Stimulated activated CD8-positive, alpha-beta memory T cell treated with anti-CD3 and anti-CD28 coated beads, Interleukin-2, amount 100 ng/mL, for 48 hours (primary cell): ENCODE data around the gene ODAD4.
A peak's percentile ranks its signal among the peaks of the same experiment; 100 is the strongest.

Source experiments
- DNase-seq, 2 donors: peaks; one replicate each; pipeline ENCODE4 v3.0.0-alpha.2; 2020; ENCODE audit warnings: low read depth in 2 of 2

The ODAD4 gene

GRCh38 chr17:41941168-41941567 is 10.8 kb downstream of the ODAD4 start:
- DNase-seq, result no peak

- no peak for DNase-seq
Observed at GRCh38 chr17:41942626-41943373, 12.4 kb downstream of the ODAD4 start.

- no peak for DNase-seq
Observed at GRCh38 chr17:41943492-41943891, 13.1 kb downstream of the ODAD4 start.

- no peak for DNase-seq
Observed at GRCh38 chr17:41944943-41945342, 14.5 kb downstream of the ODAD4 start.

GRCh38 chr17:41948762-41949460 is 18.5 kb downstream of the ODAD4 start:
- no peak for DNase-seq

- DNase-seq, result no peak
Observed at GRCh38 chr17:41956522-41956921, 26.1 kb downstream of the ODAD4 start.

GRCh38 chr17:41957031-41957868 is 26.8 kb downstream of the ODAD4 start:
- no peak for DNase-seq

- no peak for DNase-seq
Observed at GRCh38 chr17:41957869-41958439, 27.5 kb downstream of the ODAD4 start.

GRCh38 chr17:41959030-41959335 is 28.6 kb downstream of the ODAD4 start:
- DNase-seq, result no peak

GRCh38 chr17:41959336-41960095 is 29.1 kb downstream of the ODAD4 start:
- DNase-seq, result no peak

- DNase-seq, result no peak
Observed at GRCh38 chr17:41962111-41962510, 31.7 kb downstream of the ODAD4 start.

GRCh38 chr17:41962768-41963434 is 32.5 kb downstream of the ODAD4 start:
- peak; percentile 55 to 64 for DNase-seq

- peak; percentile 43 to 55 for DNase-seq
Observed at GRCh38 chr17:41965694-41966462, 35.5 kb downstream of the ODAD4 start.

- DNase-seq, result peak; percentile 87 to 88
Observed at GRCh38 chr17:41966463-41967140, 36.2 kb downstream of the ODAD4 start, which contains the start of gene CNP. Gene CNP, plus strand, starts transcription at chr17:41966795. Its CDS starts 90 bp downstream, at chr17:41966885.

- DNase-seq, result peak in 1 of 2 donors; percentile 16
Observed at GRCh38 chr17:41967141-41967920, 36.9 kb downstream of the ODAD4 start.

GRCh38 chr17:41967921-41968578 is 37.6 kb downstream of the ODAD4 start:
- no peak for DNase-seq

- DNase-seq, result no peak
Observed at GRCh38 chr17:41968676-41969075, 38.3 kb downstream of the ODAD4 start.

- DNase-seq, result no peak
Observed at GRCh38 chr17:41970901-41971331, 40.5 kb downstream of the ODAD4 start.
